ENCODE measurements around the gene CSNK1A1.

- TF ChIP-seq POLR2AphosphoS5 (IDR thresholded peaks at IDR 0.05; ENCODE audit: low read depth, low read length) = no peak
- TF ChIP-seq POLR2A (IDR thresholded peaks at IDR 0.05; ENCODE audit: low read depth, low read length) = no peak
These were observed 99.1 kb downstream of the CSNK1A1 start for GRCh38 chr5:149452007-149452664.

Data from GM12891 (cell line).